ENCODE results near the gene SETD3. TPM values are rescaled to one million over a fixed set of nuclear protein-coding genes. Genes with fewer than 3 reads are reported as not detected.

The SETD3 gene
- total RNA-seq, 6 experiments from 2014 or later = 42.1 to 53.9 (median 47.0) TPM

GRCh38 chr14:99467336-99468078, 13.2 kb downstream of the SETD3 start:
- Mint-ChIP-seq H3K4me3 (no peak overlapping the region), H3K9me3 (no peaks in the 10 kb centered on the region), H3K27me3 (ENCODE audit: insufficient read depth) (no peaks in the 10 kb centered on the region; the same call in 1 of the 2 replicates), H3K27ac (no peak overlapping the region), H3K4me1 (ENCODE audit: low read depth) (peaks cover 22% of the 10 kb centered on the region), H3K36me3 (ENCODE audit: low read depth) (peaks cover 3% of the 10 kb centered on the region)
- DNase-seq = no peak
- no peak for TF ChIP-seq CTCF (IDR thresholded peaks at IDR 0.05)

GRCh38 chr14:99466758-99467157, 13.9 kb downstream of the SETD3 start:
- Mint-ChIP-seq H3K4me1 (ENCODE audit: low read depth) (peaks cover 30% of the 10 kb centered on the region), H3K9me3 (no peaks in the 10 kb centered on the region), H3K4me3 (no peak overlapping the region), H3K27me3 (ENCODE audit: insufficient read depth) (no peaks in the 10 kb centered on the region; the same call in 1 of the 2 replicates), H3K27ac (no peak overlapping the region), H3K36me3 (ENCODE audit: low read depth) (peaks cover 10% of the 10 kb centered on the region)
- no peak for DNase-seq
- TF ChIP-seq CTCF (IDR thresholded peaks at IDR 0.05) = no peak

- Mint-ChIP-seq H3K9me3 (no peaks in the 10 kb centered on the region), H3K4me1 (ENCODE audit: low read depth) (peaks cover 31% of the 10 kb centered on the region), H3K27me3 (ENCODE audit: insufficient read depth) (no peaks in the 10 kb centered on the region; the same call in 1 of the 2 replicates), H3K36me3 (ENCODE audit: low read depth) (peaks cover 11% of the 10 kb centered on the region), H3K4me3 (no peak overlapping the region), H3K27ac (no peak overlapping the region)
- no peak for DNase-seq
- no peak for TF ChIP-seq CTCF (IDR thresholded peaks at IDR 0.05)
Measured at GRCh38 chr14:99465288-99465687, 15.4 kb downstream of the SETD3 start.

- H3K9me3 Mint-ChIP-seq = no peaks in the 10 kb centered on the region
- no peak overlapping the region for H3K4me3 Mint-ChIP-seq
- no peak overlapping the region for H3K27ac Mint-ChIP-seq
- H3K27me3 Mint-ChIP-seq (ENCODE audit: insufficient read depth) = no peaks in the 10 kb centered on the region; the same call in 1 of the 2 replicates
- H3K36me3 Mint-ChIP-seq (ENCODE audit: low read depth) = peaks cover 11% of the 10 kb centered on the region
- H3K4me1 Mint-ChIP-seq (ENCODE audit: low read depth) = peaks cover 18% of the 10 kb centered on the region
- TF ChIP-seq CTCF (IDR thresholded peaks at IDR 0.05) = no peak
- DNase-seq = no peak
Measured at GRCh38 chr14:99463974-99464373, 16.7 kb downstream of the SETD3 start.

- Mint-ChIP-seq H3K4me1 (ENCODE audit: low read depth) (peaks cover 10% of the 10 kb centered on the region), H3K27me3 (ENCODE audit: insufficient read depth) (no peaks in the 10 kb centered on the region; the same call in 1 of the 2 replicates), H3K36me3 (ENCODE audit: low read depth) (peaks cover 12% of the 10 kb centered on the region), H3K4me3 (no peak overlapping the region), H3K9me3 (no peaks in the 10 kb centered on the region), H3K27ac (no peak overlapping the region)
- TF ChIP-seq CTCF (IDR thresholded peaks at IDR 0.05) = no peak
- no peak for DNase-seq
Measured at GRCh38 chr14:99462210-99462609, 18.4 kb downstream of the SETD3 start.

Measured in HFFc6 (cell line).